Caco-2 (cell line): ENCODE data around the gene SLC38A8. TPM values are rescaled to one million over a fixed set of nuclear protein-coding genes. Genes with fewer than 3 reads are reported as not detected.

Experiments
- BruUV-seq: library from RNA; stranded (reverse); fragments of 400-500 nt; replicated peaks from 2 replicates; lab custom pipeline; 2021; lab: Mats Ljungman, UMichigan
- CTCF ChIA-PET: fragments of 300-600 bp; sonication (Branson Sonifier 250); formaldehyde crosslinking; loops from one replicate; lab custom pipeline; 2022; ENCODE audit warnings: antibody characterized with exemption; lab: Charles Lee
- POLR2A ChIA-PET: fragments of 300-600 bp; sonication (Branson Sonifier 250); formaldehyde crosslinking; loops from one replicate; lab custom pipeline; 2022; ENCODE audit warnings: antibody characterized with exemption; lab: Charles Lee
- DNase-seq, 2 experiments: peaks; one replicate each; pipeline versions ENCODE4 v3.0.0 to v3.0.0-alpha.2; 2020 to 2022
- H3K27me3 ChIP-seq: replicated peaks from 2 replicates; pipeline ENCODE4 v1.6.0; 2011; ENCODE audit warnings: low read length; ENCODE audit not compliant: control insufficient read depth, insufficient read depth
- H3K36me3 ChIP-seq: 2 replicates; pipeline ENCODE4 v1.5.1; 2011; ENCODE audit warnings: low read length; ENCODE audit not compliant: control insufficient read depth, insufficient read depth
- H3K4me1 ChIP-seq: fragments of 250-450 bp; sonication (Bioruptor Pico); 2 replicates; pipeline ENCODE4 v1.5.1; 2020; ENCODE audit warnings: mild to moderate bottlenecking
- H3K4me3 ChIP-seq: 2 replicates; pipeline ENCODE4 v1.5.1; 2011; ENCODE audit warnings: low read depth, mild to moderate bottlenecking, control low read depth, low read length
- H3K9me3 ChIP-seq: fragments of 250-450 bp; sonication (Bioruptor Pico); 2 replicates; pipeline ENCODE4 v1.5.1; 2020; ENCODE audit warnings: mild to moderate bottlenecking, moderate library complexity
- H3K27ac Mint-ChIP-seq: one replicate; pipeline ENCODE4 v1.8.0; 2022; ENCODE audit warnings: mixed read lengths; ENCODE audit not compliant: unreplicated experiment
- H3K27me3 Mint-ChIP-seq: one replicate; pipeline ENCODE4 v1.8.0; 2022; ENCODE audit warnings: mixed read lengths; ENCODE audit not compliant: insufficient read depth, unreplicated experiment
- H3K36me3 Mint-ChIP-seq: one replicate; pipeline ENCODE4 v1.8.0; 2022; ENCODE audit warnings: mild to moderate bottlenecking, mixed read lengths; ENCODE audit not compliant: insufficient read depth, unreplicated experiment
- H3K4me1 Mint-ChIP-seq: one replicate; pipeline ENCODE4 v1.8.0; 2022; ENCODE audit warnings: low read depth, mixed read lengths; ENCODE audit not compliant: unreplicated experiment
- H3K4me3 Mint-ChIP-seq: one replicate; pipeline ENCODE4 v1.8.0; 2022; ENCODE audit warnings: mild to moderate bottlenecking, moderate library complexity, mixed read lengths; ENCODE audit not compliant: unreplicated experiment
- H3K9me3 Mint-ChIP-seq: one replicate; pipeline ENCODE4 v1.8.0; 2022; ENCODE audit warnings: mixed read lengths; ENCODE audit not compliant: unreplicated experiment
- intact Hi-C: fragments of 100-400 bp; cut with micrococcal nuclease; formaldehyde crosslinking; loops from one replicate; pipeline ENCODE4 v1.10.0; 2022; ENCODE audit not compliant: unreplicated experiment
- total RNA-seq: library from RNA; stranded (reverse); gene quantifications from 2 replicates; pipeline ENCODE4 v1.2.3, GENCODE V29; 2022
- TF ChIP-seq, protein P1 (sequence below), 2 experiments: fragments of 200-600 bp in 1 of 2; IDR thresholded peaks; 1 replicate in 1 of 2; 2 replicates in 1 of 2; pipeline versions ENCODE4 v1.5.1 to v1.8.0; 2011 to 2022; ENCODE audit warnings: antibody characterized with exemption in 1 of 2, control low read depth in 1 of 2, inconsistent platforms in 1 of 2, low read depth in 1 of 2, low read length in 1 of 2, mild to moderate bottlenecking in 1 of 2, moderate library complexity in 1 of 2; ENCODE audit not compliant: insufficient read depth in 1 of 2, severe bottlenecking in 1 of 2, unreplicated experiment in 1 of 2

Gene SLC38A8
- total RNA-seq, 1 experiment from 2014 or later = 0.79 TPM

DNA sequence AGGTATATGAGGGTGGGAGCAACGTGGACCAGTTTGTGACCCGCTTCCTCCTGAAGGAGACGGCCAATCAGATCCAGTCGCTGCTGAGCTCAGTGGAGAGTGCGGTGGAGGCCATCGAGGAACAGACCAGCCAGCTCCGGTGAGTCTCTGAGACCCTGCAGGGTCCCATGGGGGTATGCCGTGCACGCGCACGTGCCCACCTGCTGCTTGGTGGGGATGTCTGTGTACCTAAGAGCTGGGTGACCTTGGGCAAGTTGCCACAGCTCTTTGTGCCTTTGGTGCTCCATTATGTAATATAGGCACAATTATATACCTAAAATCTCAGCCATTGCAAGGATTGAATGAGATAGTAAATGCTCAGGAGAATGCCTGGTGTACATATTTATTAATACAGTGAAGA is 52.1 kb downstream of the SLC38A8 start:
- Histone ChIP-seq H3K9me3 (0 out of 2 replicates have a peak, but pooled peaks cover 4% of the 10 kb centered on the region), H3K4me3 (no peak overlapping the region), H3K36me3 (no peaks in the 10 kb centered on the region), H3K4me1 (no peaks in the 10 kb centered on the region), H3K27me3 (no peaks in the 10 kb centered on the region)
- Mint-ChIP-seq H3K27ac (no peak overlapping the region), H3K9me3 (no peaks in the 10 kb centered on the region), H3K27me3 (peaks cover 28% of the 10 kb centered on the region), H3K36me3 (no peaks in the 10 kb centered on the region), H3K4me3 (no peak overlapping the region), H3K4me1 (no peaks in the 10 kb centered on the region)
- POLR2A ChIA-PET = no interaction called here
- CTCF ChIA-PET = interaction anchor here (0.7 kb wide), 1 partner anchor 185 kb away, joined by 3 read pairs; no protein-coding TSS in a partner anchor
- intact Hi-C loops = no loop called here
- TF ChIP-seq, protein P1, sequence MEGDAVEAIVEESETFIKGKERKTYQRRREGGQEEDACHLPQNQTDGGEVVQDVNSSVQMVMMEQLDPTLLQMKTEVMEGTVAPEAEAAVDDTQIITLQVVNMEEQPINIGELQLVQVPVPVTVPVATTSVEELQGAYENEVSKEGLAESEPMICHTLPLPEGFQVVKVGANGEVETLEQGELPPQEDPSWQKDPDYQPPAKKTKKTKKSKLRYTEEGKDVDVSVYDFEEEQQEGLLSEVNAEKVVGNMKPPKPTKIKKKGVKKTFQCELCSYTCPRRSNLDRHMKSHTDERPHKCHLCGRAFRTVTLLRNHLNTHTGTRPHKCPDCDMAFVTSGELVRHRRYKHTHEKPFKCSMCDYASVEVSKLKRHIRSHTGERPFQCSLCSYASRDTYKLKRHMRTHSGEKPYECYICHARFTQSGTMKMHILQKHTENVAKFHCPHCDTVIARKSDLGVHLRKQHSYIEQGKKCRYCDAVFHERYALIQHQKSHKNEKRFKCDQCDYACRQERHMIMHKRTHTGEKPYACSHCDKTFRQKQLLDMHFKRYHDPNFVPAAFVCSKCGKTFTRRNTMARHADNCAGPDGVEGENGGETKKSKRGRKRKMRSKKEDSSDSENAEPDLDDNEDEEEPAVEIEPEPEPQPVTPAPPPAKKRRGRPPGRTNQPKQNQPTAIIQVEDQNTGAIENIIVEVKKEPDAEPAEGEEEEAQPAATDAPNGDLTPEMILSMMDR (IDR thresholded peaks at IDR 0.05; ENCODE audit: insufficient read depth in 1 of 2, low read depth in 1 of 2, low read length in 1 of 2, severe bottlenecking in 1 of 2, unreplicated experiment in 1 of 2) = no peak
- no TSS peak for BruUV-seq
- DNase-seq = no peak

DNA sequence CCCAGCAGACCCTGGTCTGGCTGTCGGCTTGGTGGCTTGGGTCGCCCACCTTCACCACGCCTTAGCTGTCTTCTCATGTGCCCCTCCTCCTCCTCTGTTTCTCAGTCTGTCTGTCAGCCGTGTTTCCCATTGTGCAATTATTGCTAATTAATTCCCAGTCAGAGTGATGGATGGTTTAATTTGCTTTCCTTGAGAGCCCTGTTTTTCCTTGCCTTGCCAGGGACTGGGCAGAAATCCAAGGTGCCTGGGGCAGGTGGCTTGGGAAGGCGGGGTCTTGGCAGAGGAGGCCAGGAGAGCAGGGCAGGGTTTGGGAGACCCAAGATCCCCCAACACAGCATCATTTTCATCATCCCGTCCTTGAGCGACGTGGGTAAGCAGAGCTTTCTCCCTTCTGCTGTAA is 53.3 kb downstream of the SLC38A8 start:
- no peak for DNase-seq
- no peaks in the 10 kb centered on the region for H3K4me1 ChIP-seq
- no peaks in the 10 kb centered on the region for H3K9me3 Mint-ChIP-seq
- ChIA-PET CTCF (no interaction called here), POLR2A (no interaction called here)
- no peaks in the 10 kb centered on the region for H3K4me1 Mint-ChIP-seq
- no peak overlapping the region for H3K4me3 ChIP-seq
- no peak overlapping the region for H3K4me3 Mint-ChIP-seq
- no peaks in the 10 kb centered on the region for H3K27me3 ChIP-seq
- BruUV-seq = no TSS peak
- no peaks in the 10 kb centered on the region for H3K36me3 ChIP-seq
- H3K9me3 ChIP-seq = 0 out of 2 replicates have a peak, but pooled peaks cover 4% of the 10 kb centered on the region
- H3K27ac Mint-ChIP-seq = no peak overlapping the region
- TF ChIP-seq, protein P1 (IDR thresholded peaks at IDR 0.05; ENCODE audit: insufficient read depth in 1 of 2, low read depth in 1 of 2, low read length in 1 of 2, severe bottlenecking in 1 of 2, unreplicated experiment in 1 of 2) = no peak
- no peaks in the 10 kb centered on the region for H3K36me3 Mint-ChIP-seq
- intact Hi-C loops = no loop called here
- H3K27me3 Mint-ChIP-seq = peaks cover 28% of the 10 kb centered on the region

DNA sequence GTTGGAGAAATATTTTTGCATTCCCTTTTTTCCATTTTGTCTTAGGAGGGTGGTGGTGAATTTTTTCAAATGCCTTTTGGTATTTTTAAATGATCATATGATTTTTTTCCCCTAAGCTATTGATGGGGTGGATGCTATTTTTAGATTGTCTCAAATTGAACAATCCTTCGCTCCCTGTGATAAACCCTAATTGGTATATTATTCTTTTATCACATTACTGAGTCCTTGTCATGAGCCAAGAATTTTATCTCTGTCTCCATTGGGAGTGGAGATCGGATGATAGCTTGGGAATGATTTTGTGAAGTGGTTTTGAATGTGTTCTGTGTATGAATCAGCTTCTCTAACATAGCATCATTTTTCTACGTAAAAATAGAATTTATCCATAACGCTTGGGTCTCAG is 59.1 kb downstream of the SLC38A8 start:
- no peaks in the 10 kb centered on the region for H3K27me3 ChIP-seq
- no peaks in the 10 kb centered on the region for H3K36me3 Mint-ChIP-seq
- no peak overlapping the region for H3K4me3 Mint-ChIP-seq
- H3K4me1 Mint-ChIP-seq = no peaks in the 10 kb centered on the region
- H3K4me1 ChIP-seq = no peaks in the 10 kb centered on the region
- peaks cover 5% of the 10 kb centered on the region; the same call in 1 of the 2 replicates for H3K9me3 ChIP-seq
- no TSS peak for BruUV-seq
- ChIA-PET CTCF (no interaction called here), POLR2A (no interaction called here)
- H3K9me3 Mint-ChIP-seq = peaks cover 10% of the 10 kb centered on the region
- intact Hi-C loops = no loop called here
- TF ChIP-seq, protein P1 (IDR thresholded peaks at IDR 0.05; ENCODE audit: insufficient read depth in 1 of 2, low read depth in 1 of 2, low read length in 1 of 2, severe bottlenecking in 1 of 2, unreplicated experiment in 1 of 2) = no peak
- H3K27me3 Mint-ChIP-seq = peaks cover 10% of the 10 kb centered on the region
- no peak overlapping the region for H3K27ac Mint-ChIP-seq
- H3K36me3 ChIP-seq = no peaks in the 10 kb centered on the region
- no peak for DNase-seq
- no peak overlapping the region for H3K4me3 ChIP-seq
